CD1c-positive myeloid dendritic cell (primary cell): ENCODE data around the gene TOPBP1.
A peak's percentile ranks its signal among the peaks of the same experiment; 100 is the strongest.
"Not testable (repeated sequence)": the region's sequence is repeated elsewhere in the genome, so short reads cannot be mapped to it uniquely, and the experiment has no call there.

ENCODE experiments used
- DNase-seq: peaks from one replicate; pipeline ENCODE4 v3.0.0-alpha.2; 2016; ENCODE audit errors: extremely low spot score

Gene TOPBP1

GRCh38 chr3:133661454-133662277, at the start of gene TOPBP1:
TSS of gene TOPBP1 (minus strand) at chr3:133661941. CDS start at chr3:133661127, 814 bp downstream.
- peak; percentile 91 for DNase-seq

GRCh38 chr3:133711013-133711412, 49.3 kb upstream of the TOPBP1 start:
- DNase-seq = no peak

GRCh38 chr3:133709139-133709750, 47.5 kb upstream of the TOPBP1 start:
- no peak for DNase-seq

- no peak for DNase-seq
These were observed 44.3 kb upstream of the TOPBP1 start for GRCh38 chr3:133706033-133706432.

GRCh38 chr3:133703915-133704314, 42.2 kb upstream of the TOPBP1 start:
- DNase-seq = no peak

GRCh38 chr3:133701435-133702358, 40.0 kb upstream of the TOPBP1 start:
- DNase-seq = no peak

GRCh38 chr3:133700351-133700750, 38.6 kb upstream of the TOPBP1 start:
- DNase-seq = no peak

- no peak for DNase-seq
These were observed 38.2 kb upstream of the TOPBP1 start for GRCh38 chr3:133699903-133700302.

- no peak for DNase-seq
These were observed 37.7 kb upstream of the TOPBP1 start for GRCh38 chr3:133699467-133699866.

- no peak for DNase-seq
These were observed 36.2 kb upstream of the TOPBP1 start for GRCh38 chr3:133697960-133698359.

GRCh38 chr3:133695560-133696171, 33.9 kb upstream of the TOPBP1 start:
- no peak for DNase-seq

GRCh38 chr3:133694288-133695268, 32.8 kb upstream of the TOPBP1 start:
- DNase-seq = no peak

- DNase-seq = no peak
These were observed 32.1 kb upstream of the TOPBP1 start for GRCh38 chr3:133693821-133694220.

GRCh38 chr3:133692759-133693158, 31.0 kb upstream of the TOPBP1 start:
- no peak for DNase-seq

GRCh38 chr3:133691273-133692107, 29.7 kb upstream of the TOPBP1 start:
- DNase-seq = no peak

- not testable (repeated sequence) for DNase-seq
These were observed 16.3 kb upstream of the TOPBP1 start for GRCh38 chr3:133677993-133678392.

GRCh38 chr3:133676336-133677118, 14.8 kb upstream of the TOPBP1 start:
- no peak for DNase-seq

- DNase-seq = no peak
These were observed 14.0 kb upstream of the TOPBP1 start for GRCh38 chr3:133675631-133676335.
